DMS53 treated with DMSO at 0.1 percent for 48 hours (cell line): ENCODE data around the gene DDX1.
"Not testable (repeated sequence)": the region's sequence is repeated elsewhere in the genome, so short reads cannot be mapped to it uniquely, and the experiment has no call there.

ENCODE experiments used
- DNase-seq: peaks from one replicate; lab custom pipeline; 2025; ENCODE audit not compliant: unreplicated experiment; lab: John Stamatoyannopoulos, UW

The DDX1 gene

GRCh38 chr2:15672961-15673918 lies 81.6 kb downstream of the DDX1 start:
- no peak for DNase-seq

DNA sequence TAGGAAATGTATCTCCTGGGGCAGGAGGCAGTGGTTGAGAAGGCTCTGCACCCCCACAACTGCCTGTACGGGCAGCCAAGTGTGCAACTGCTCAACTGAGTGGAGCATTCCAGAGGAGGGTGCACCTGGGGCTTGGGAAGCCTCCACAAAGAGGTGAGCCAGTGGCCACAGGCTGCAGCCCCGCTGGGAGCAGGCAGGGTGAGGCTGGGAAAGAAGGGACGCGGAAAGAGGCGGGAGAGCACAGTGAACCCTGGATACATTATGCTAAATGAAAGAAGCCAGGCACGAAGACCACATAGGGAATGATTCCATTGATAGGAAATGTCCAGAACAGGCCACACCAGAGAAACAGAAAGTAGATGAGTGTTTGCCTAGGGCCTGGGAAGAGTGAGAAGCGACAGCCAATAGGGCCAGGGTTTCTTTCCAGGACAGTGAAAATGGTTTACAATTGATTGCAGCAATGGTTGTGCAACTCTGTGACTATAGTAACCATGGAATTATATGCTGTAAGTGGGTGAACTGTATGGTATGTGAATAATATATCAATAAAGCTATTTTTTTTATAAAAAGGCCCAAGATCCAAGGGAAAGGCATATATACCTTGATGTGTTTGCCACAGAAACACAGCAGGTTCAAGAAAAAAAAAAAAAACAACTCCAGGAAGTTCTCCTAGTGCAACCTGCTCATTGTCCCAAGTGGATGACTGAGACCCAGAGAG lies 82.4 kb downstream of the DDX1 start:
- DNase-seq, result peak; percentile 72

GRCh38 chr2:15674637-15675455 lies 83.2 kb downstream of the DDX1 start:
- no peak for DNase-seq

- DNase-seq, result no peak
Measured at GRCh38 chr2:15675456-15676195, 84.0 kb downstream of the DDX1 start.

- no peak for DNase-seq
Measured at GRCh38 chr2:15677141-15677843, 85.6 kb downstream of the DDX1 start.

GRCh38 chr2:15678346-15678745 lies 86.7 kb downstream of the DDX1 start:
- DNase-seq, result no peak

- no peak for DNase-seq
Measured at GRCh38 chr2:15678909-15679308, 87.2 kb downstream of the DDX1 start.

DNA sequence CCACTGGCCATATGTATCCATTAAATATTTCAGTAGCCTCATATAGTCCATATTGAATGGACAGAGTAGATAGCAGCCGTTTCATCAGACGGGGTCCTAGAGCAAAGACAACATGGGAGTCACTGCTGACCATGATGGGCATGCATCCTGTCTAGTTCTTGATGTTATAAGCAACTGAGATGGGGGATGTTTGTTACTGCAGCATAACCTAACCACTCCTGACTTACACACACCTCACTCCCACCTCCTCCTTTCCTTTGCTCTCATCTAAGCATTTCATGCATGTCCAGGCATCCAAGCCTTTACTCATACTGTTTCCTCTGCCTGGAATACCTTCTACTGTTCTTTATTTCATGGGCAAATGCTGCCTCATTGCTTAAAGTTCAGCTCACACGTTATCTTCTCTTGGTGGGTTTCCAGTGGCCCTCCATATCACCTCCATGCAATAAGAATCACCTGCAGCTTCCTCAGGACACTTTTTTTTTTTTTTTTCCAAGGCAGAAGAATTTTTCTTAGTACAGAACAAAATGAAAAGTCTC lies 87.8 kb downstream of the DDX1 start:
- no peak for DNase-seq

DNA sequence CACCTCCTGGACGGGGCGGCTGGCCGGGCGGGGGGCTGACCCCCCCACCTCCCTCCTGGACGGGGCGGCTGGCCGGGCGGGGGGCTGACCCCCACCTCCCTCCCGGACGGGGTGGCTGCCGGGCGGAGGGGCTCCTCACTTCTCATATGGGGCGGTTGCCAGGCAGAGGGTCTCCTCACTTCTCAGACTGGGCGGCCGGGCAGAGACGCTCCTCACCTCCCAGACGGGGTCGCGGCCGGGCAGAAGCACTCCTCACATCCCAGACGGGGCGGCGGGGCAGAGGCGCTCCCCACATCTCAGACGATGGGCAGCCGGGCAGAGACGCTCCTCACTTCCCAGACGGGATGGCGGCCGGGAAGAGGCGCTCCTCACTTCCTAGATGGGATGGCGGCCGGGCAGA lies 88.5 kb downstream of the DDX1 start:
- DNase-seq, result not testable (repeated sequence)
